ENCODE results near the gene GNAT3.

Gene GNAT3

DNA sequence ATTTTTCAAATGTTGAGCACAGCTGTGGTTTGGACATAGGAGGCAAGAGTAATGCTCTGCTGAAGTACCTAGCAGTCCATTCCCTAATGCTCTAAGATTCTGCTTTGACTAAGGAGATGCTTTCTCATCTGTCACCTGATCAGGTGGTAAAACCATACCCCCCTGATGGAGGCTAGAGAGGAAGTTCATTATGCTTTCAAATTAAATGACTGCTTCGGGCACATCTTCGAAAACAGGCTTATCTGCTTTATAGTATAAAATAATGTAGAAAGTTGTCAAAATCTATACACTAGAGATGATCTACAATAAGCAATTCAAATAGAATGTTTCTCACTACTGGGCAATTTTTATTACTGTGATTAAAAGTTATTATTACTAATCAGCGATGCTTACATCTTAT is at the start of gene GNAT3:
TSS of gene GNAT3 (minus strand) at position 101 of the 400 bp plus-strand sequence. CDS start 138 bp downstream, outside the sequence.
- DNase-seq (ENCODE audit: low read depth): no peak

DNA sequence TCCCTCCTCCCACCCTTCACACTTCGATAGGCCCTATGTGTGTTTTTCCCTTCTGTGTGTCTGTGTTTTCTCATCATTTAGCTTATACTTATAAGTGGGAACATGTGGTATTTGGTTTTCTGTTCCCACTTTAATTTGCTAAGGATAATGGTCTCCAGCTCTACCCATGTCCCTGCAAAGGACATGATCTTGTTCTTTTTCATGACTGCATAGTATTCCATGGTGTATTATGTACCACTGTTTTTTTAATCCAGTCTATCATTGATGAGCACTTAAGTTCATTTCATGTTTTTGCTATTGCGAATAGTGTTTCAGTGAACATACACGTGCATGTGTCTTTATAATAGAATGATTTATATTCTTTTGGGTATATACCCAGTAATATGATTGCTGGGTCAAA is 46.3 kb upstream of the GNAT3 start:
- no peak for DNase-seq (ENCODE audit: low read depth)

DNA sequence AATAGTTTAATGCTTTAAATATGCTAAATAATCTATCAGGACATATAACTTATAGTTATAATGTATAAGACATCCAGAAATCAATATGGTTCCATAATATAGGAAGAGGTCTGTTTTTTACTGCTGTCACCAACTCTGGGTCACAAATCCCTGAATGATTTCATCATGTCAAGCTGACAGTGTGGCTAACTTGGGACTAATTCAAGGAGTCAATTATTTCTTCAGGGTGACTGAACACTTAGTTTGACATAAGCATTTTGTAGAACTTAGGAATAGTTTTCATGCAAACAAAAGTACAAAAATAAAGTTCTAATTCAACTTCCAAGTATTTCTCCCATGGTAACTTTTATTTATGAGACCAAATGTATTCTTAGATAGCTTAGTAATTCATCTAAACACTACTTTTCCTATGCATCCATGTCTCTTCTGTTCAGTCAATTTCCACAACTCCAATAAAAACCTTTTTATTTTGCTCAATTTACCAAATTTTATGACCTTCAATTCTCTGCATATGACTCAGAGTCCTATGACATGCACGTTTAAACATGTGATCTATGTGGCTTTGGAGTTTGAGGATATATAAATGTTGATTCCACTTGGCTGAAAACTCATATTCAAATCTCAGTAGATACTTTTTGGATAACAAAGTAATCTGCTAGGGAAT is 40.3 kb upstream of the GNAT3 start:
- DNase-seq (ENCODE audit: low read depth): no peak

DNA sequence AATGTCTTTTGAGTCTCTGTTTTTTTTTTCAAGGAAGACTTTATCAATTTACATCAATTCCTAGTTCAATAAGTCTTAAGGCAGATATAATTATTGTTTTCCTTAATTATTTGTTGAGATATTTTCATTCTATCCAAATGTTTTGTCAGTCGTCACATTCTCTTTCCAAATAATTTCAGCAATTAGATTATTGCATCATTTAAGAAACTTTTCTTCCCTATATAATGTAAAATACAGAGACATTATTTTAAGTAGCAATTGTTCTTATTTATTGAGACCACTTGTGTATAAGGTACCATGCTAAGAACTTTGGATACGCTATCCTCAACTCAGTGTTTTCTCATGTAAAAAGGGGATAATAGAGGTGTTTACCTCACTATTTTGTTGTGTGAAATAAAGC is 38.1 kb upstream of the GNAT3 start:
- DNase-seq (ENCODE audit: low read depth): no peak

DNA sequence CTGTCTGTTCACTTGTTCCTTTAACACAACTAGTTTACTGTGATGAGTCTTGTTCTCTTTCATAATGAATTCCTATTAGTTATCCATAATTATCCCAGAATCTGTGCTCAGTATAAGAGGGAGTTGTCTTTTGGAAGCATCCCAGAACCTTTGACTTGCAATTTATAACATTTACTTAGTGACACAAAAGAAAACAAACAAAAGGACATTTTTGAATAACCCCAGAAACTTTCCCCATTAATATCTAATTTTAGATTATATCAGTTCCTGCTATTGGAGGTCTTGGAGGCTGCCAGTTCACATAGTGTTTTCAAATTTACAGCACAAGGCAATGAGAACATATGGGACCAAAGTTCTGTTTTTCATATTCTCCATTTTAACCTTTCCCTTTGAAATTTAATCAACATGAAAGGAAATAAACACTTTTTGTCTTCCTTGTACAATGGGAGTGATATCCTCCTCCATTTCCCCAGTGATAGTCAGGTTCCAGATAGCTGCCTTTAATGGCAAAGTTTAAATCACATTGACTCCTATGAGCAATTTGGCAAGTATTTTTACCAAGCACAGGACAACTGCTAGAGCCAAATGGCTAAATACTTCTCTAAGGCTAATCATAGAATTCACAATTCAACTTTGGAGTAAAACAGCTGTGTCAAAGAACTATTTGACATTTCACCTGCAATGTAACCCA is 37.1 kb upstream of the GNAT3 start:
- DNase-seq (ENCODE audit: low read depth): no peak

DNA sequence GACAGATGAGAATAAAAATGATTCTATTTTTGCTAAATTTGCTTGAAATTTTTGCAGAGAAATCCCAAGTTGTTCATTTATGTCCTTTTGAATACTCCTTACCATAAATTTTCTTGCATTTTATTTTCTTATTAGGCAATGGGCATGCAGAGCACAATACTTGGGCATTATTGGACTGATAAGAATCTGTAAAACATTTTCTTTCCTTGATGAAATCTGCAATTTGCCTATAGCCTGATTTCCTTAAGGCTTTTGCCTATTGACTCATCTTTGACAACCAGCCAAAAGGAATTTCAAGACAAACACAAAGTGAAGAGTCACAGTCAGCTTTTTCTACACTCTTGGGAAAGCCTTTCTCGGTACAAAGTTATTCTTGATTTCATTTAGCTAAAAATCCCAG is 30.5 kb upstream of the GNAT3 start:
- no peak for DNase-seq (ENCODE audit: low read depth)

DNA sequence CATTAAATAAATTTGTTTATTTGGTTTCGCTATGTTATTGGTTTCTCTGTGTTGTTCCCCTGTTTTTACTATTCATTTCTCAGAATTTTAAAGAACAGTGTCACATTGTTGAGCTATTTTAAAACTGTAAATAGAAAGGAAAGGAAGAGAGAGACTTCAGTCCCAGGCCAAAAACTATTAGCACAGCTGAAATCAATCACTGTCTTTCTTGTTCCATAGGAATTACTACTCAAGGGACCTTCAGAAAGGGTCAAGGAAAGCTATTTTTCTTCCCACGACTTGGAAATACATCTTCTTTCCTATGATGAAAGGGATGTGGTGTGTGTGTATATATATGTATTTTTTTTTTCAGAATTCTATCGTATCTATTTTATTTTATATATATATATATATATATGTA is 29.0 kb upstream of the GNAT3 start:
- DNase-seq (ENCODE audit: low read depth): no peak

DNA sequence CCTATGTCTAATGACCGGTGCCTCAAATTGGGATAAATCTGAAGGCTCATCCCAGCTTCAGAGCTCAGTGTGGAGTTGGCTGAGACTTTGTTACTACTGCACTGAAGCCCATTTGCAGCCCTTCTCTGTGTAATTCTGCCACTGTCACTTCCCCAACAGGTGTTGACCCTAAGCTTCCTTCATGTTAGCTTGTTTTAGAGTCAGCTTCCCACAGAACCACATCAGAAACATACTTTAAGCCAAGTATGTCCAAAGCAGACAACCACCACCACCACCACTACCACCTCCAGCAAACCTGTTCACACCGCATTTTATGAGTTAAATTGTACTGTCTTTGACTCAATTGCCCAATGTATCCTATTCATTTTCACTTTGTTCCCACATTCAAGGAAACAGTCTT is 25.2 kb upstream of the GNAT3 start:
- DNase-seq (ENCODE audit: low read depth): no peak

DNA sequence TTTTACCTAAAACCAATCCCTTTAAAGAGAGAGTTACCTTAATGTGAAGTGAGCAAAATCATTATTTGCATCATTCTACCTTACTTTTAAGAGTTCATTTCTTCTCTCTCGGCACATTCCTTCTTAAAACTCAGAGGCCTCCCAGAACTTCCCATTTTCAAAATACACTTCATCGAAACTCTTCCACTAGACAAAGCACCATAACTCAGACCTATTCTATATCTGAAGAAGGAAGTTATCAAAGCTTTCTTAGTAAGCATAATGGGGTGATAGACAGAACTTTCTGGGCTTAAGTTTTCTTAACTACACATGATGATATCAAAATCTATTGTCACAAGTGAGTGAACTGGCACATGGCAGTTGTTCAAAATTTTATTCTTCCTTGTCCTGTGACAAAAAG is 24.6 kb upstream of the GNAT3 start:
- no peak for DNase-seq (ENCODE audit: low read depth)

DNA sequence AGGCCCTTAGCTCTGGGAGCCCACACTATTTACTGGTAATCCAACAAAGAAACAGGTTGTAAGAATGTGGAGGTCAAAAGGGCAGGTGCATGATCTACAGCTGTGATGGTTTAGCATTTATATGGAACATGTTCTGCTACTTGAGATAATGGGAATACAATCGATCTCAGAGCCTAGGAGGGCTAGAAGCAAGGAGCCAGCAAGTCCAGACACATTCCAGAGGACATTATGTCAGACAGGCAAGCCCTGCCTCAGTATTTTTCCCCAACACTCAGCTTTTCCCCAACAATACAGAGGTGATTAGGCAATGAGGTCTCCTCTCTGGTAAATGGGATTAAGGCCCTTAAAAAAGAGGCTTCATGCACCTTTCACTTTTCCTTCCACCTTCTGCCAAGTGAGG is 21.4 kb upstream of the GNAT3 start:
- DNase-seq (ENCODE audit: low read depth): no peak

DNA sequence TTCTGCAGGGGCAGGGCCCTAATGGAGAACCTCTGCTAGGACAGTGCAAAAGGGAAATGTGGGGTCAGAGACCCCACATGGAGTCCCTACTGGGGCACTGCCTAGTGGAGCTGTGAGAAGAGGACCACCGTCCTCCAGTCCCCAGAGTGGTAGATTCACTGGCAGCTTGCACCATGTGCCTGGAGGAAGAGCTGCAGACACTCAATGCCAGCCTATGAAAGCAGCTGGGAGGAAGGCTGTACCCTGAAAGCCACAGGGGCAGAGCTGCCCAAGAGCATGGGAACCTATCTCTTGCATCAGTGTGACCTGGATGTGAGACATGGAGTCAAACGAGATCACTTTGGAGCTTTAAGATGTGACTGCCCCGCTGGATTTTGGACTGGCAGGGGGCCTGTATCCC is 20.3 kb upstream of the GNAT3 start:
- no peak for DNase-seq (ENCODE audit: low read depth)

DNA sequence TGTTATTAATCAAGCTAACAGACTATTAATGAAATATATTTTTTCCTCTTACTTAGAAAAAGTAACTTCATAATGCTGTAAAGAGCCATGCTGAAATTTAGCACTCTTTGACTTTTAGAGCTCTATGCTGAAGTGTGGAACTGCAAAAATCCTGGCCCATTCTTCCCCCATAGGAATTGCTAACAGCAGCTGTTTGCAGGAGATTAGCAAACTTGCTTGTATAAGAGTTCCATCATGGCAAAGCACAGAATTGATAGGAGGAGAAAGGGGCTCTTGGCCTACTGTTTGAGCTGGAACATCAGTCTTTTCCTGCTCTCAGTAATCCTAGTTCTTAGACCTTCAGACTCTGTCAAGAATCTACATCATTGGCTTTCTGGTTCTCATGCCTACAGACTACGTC is 18.3 kb upstream of the GNAT3 start:
- no peak for DNase-seq (ENCODE audit: low read depth)

DNA sequence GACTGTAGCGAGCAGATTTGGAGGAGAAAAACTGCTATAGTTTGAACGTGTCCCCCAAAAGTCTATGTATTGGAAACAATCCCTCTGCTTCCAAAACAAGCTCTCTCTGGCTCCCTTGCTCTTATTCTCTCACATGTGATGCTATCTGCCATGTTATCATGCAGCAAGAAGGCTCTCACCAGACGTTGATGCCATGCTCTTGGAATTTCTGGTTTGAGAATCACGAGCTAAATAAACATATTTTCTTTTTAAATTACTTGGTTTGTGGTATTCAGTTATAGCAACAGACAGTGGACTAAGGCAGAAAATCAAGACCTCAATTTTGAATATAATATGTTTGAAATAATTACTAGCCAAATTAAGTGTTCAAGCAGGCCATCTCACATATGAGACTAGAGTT is 17.5 kb upstream of the GNAT3 start:
- no peak for DNase-seq (ENCODE audit: low read depth)

DNA sequence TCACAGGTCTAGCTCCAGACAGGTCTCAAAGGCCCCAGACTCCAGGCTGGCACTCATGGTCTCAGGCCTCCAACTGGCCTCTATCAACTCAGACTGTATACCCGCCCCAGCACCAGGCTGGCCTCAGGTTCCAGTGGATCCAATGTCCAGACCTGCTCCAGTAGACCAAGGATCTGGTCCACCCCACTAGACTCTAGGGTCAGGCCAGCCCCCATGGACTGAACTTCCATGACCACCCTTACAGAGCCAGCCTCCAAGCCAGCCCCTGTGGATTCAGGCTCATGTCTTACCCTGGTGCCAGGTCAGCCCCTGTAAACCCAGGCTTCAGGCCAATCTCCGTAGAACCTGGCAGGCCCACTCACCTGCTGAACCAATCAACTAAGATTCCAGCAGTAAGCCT is 16.8 kb upstream of the GNAT3 start:
- DNase-seq (ENCODE audit: low read depth): no peak

DNA sequence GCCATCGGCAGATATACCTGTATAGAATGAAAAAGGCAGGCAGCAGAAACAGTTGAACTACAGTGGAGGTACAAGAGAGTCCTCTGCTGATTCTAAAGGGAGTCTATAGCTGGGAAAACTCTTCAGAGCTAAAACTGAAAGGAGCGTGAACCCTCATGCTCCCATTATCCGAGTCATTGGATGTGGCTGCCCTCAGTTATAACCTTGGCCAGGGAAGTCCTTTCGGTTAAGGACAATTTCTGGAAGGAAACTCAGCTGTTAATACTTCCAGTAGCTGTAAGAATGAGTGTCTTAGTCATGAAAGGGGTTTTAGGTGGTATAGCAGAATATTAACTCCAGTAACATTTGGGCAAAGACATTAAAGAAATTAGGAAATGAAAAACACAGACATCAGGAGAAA is 14.6 kb upstream of the GNAT3 start:
- DNase-seq (ENCODE audit: low read depth): no peak

DNA sequence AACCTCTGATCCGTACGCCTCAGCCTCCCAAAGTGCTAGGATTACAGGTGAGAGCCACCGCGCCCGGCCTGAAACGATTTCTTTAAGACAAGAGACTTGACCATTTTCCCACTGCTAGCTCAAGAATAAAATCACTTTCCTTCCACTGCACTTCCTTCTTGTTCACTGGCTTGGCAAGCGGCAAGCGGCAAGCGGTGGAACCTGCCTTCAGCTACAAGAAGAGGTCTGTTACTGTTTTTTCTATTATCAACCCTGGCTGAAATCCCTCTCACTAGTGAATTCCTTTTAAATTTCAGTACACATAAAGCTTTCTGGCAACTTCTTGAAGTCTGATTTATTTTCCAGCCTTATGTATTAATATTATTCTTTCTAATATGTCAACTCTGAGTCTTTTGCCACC is 12.8 kb upstream of the GNAT3 start:
- DNase-seq (ENCODE audit: low read depth): no peak

DNA sequence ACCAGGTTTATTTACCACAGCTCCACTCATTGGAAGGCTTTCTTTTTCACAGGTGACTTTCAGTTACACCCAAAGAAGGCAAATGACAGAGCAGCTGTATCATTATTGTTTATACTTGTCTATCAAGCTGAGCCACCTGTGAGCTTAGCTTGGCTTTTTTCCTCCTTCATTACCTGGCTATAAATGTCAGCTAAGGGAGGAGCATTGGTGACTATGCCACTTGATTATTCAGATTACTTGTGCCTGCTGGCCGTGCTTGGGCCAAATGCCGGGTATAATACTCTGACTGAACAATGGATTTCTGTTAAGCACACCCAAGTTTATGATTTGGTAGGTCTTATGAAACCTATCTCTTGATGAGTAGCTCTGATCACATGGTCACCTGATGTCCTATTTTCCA is 9.9 kb upstream of the GNAT3 start:
- DNase-seq (ENCODE audit: low read depth): no peak

DNA sequence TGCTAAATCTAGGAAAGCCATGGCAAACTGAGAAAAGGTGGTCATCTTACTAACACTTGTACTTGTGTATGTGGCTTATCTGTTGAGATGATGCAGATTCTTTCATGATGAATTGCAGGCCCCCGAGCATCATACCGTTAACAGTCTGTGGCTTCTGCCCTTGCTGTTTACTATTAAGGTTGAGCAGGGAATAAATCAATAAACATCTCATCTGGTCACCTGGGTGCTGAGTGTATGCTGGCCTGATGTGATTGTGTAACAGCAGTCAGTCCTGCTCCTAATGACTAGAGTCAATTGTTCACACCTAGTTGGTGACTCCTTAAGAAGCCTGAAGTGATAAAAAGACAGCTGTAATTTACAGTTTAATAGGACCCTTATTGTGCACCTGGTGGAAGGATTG is 8.3 kb upstream of the GNAT3 start:
- DNase-seq (ENCODE audit: low read depth): no peak

DNA sequence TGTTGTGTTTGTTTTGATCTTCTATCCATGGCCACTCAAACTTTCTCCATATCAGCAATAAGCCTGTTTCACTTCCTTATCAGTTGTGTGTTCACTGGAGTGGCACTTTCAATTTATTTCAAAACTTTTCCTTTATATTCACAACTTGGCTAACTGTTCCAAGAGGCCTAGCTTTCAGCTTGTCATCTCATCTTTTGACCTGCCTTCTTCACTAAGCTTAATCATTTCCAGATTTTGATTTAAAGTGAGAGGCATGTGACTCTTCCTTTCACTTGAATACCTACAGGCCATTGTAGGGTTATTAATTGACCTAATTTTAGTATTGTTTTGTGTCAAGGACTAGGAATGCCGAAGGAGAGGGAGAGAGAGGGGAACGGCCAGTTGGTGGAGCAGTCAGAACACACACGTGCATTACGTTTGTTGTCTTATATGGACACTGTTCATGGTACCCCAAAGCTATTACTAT is 5.5 kb upstream of the GNAT3 start:
- no peak for DNase-seq (ENCODE audit: low read depth)

DNA sequence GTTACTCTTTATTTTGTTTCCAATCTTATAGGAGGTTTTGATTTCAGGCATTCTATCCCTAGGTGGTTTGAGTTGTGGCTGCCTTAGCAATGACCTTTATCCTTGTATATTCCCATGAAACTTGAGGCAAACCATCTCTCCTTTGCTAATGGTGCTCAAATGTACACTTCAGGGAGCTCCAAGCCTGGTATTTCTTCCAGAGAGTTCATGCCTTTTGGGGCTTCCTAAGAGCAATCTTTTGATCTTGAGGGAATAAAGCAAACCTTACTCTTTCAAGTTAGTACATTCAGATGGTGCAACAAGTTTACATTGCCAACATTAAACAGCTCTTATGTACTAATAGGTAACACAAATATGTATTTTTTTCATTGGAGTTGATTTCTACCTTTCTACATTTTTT is 3.4 kb upstream of the GNAT3 start:
- no peak for DNase-seq (ENCODE audit: low read depth)

DNA sequence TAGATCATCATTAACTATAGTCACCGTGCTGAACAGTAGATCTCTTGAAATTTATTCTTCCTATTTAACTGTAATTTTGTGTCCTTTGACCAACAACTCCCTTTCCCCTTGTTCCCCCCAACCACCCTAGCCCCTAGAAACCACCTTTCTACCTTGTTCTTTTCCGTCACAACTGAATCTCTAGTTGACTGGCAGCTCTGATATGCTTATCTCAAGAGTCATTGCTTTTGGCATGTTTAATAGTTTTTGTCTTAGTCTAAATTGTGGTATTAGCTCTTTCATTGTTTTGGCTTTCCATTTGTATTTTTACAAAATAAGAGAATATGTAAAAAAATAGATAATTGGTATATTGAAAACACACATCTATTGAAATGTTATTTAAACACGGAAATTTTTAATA is 1.8 kb downstream of the GNAT3 start:
- DNase-seq (ENCODE audit: low read depth): no peak

DNA sequence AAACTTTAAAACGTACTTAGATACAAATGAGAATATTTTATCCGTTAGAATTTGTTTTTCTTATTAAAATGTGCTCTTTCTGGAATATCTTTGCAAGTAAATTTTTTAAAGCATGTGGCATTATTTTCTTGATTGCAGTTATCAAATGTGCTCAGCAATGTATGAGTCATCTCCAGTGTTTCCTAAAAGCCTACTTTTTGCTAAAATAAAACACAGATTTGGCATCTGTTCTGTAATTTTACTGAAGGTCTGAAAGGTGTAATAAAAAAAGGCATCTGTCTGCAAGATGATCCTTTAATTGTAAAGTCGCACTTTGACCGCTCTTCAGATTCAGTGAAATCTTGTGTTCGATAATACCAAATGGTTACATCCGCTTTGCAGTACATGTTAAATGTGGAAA is 3.4 kb downstream of the GNAT3 start:
- DNase-seq (ENCODE audit: low read depth): no peak

DNA sequence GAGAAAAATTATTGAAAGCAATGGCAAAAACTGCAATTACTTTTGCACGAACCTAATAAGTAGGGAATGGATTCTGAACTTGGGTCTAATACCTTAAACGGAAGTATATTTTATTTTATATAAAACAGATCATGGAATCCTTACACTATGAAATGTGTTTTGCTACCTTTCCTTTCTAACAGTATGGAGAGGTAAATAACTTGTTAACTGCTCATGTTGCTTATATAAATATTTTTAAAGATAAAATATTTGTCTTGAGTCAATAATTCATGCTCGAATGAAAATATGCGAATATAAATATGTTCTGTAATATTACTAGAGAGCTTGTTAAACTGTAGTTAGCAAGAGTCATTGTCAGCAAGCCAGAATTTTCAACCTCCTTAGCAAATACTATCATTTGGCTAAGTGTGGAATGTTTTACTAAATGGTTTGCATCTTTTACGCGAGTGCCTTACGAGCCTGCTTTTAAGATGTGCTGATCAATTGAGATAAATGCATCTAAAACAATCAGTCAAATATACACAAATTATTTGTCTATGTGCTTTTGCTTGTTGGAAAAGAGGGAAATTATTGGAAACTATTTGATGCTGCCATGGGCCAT is 5.9 kb downstream of the GNAT3 start:
- DNase-seq (ENCODE audit: low read depth): no peak

DNA sequence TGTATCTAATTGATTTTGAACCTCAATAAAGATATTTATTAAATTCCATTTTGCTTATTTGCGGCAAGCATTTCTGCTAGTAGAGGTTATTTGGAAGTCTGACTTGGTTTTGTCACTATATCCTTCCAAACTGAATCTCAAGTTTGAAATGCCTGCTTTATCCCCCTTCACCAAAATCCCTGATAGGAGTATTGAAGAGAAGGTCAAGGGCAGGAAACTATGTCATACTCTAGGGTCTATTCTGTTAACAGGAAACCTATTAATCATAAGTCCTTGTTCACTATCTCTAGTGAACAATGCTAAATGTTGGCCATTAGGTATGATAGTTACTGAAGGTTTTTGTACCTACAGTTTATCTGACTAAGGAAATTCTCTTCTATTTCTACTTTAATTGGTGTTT is 11.5 kb downstream of the GNAT3 start:
- no peak for DNase-seq (ENCODE audit: low read depth)
